Tibial artery (tissue), 4 donors: ENCODE measurements around the gene FUT7.

Experiments
- DNase-seq, 2 donors: peaks; one replicate each; pipeline ENCODE4 v3.0.0-alpha.2; 2019
- H3K27ac ChIP-seq, 2 donors: fragments of 200-600 bp; sonication (generic) in 1 of 2; 1 replicate in 1 of 2; 2 replicates in 1 of 2; pipeline ENCODE4 v1.5.1; 2018 to 2019; ENCODE audit warnings: mild to moderate bottlenecking in 1 of 2
- H3K27me3 ChIP-seq, 2 donors: fragments of 200-600 bp; sonication (generic) in 1 of 2; one replicate each; pipeline versions ENCODE4 v1.5.1 to v1.6.0; 2016 to 2019
- H3K36me3 ChIP-seq, 3 donors: fragments of 200-600 bp; sonication (generic) in 2 of 3; one replicate each; pipeline ENCODE4 v1.5.1; 2016 to 2019; ENCODE audit warnings: mild to moderate bottlenecking in 2 of 3
- H3K4me1 ChIP-seq, 4 donors: fragments of 200-600 bp; sonication (generic) in 2 of 4; 1 replicate in 3 of 4; 2 replicates in 1 of 4; pipeline ENCODE4 v1.5.1; 2016 to 2019
- H3K4me3 ChIP-seq, 2 donors: fragments of 200-600 bp; sonication (generic) in 1 of 2; 1 replicate in 1 of 2; 2 replicates in 1 of 2; pipeline ENCODE4 v1.5.1; 2018 to 2019; ENCODE audit warnings: mild to moderate bottlenecking in 2 of 2
- H3K9me3 ChIP-seq, 3 donors: fragments of 200-600 bp; sonication (generic) in 1 of 3; one replicate each; pipeline ENCODE4 v1.5.1; 2016 to 2019
- intact Hi-C: fragments of 100-400 bp; cut with DNase I; formaldehyde crosslinking; loops from one replicate; pipeline ENCODE4 v1.15.0; 2023; ENCODE audit warnings: low total_unique reads
- TF ChIP-seq, protein P1 (sequence below), 2 experiments: fragments of 200-600 bp in 1 of 2; fragments of 450-650 bp in 1 of 2; IDR thresholded peaks; one replicate each; pipeline ENCODE4 v1.5.1; 2017 to 2019; ENCODE audit warnings: antibody characterized with exemption in 2 of 2, mild to moderate bottlenecking in 1 of 2, moderate library complexity in 1 of 2

FUT7 gene

DNA sequence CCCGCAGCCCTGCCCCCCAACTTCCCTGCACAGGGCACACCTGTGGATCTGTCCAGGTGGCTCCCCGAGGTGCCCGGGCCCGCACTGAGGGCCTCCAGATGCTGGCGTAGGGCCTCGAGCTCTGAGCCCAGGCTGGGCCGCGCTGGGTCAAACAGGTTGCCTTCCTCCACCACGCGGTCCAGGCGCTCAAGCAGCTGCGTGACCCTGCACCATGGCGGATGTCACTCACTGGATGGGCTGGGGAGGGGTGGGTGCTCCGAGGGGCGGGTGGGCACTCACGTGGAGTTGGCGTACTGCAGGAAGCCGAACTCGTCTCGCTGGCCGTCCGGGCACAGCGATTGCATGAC is 9.3 kb downstream of the FUT7 start:
- Histone ChIP-seq H3K27ac (no peak overlapping the region), H3K9me3 (no peaks in the 10 kb centered on the region), H3K27me3 (no peaks in the 10 kb centered on the region), H3K4me3 (no peak overlapping the region), H3K4me1 (peaks cover 0 to 23% (median 13%) of the 10 kb centered on the region in 4 donors), H3K36me3 (peaks cover 4 to 32% (median 6%) of the 10 kb centered on the region in 3 donors)
- no peak for DNase-seq
- intact Hi-C loops = no loop called here
- TF ChIP-seq, protein P1, sequence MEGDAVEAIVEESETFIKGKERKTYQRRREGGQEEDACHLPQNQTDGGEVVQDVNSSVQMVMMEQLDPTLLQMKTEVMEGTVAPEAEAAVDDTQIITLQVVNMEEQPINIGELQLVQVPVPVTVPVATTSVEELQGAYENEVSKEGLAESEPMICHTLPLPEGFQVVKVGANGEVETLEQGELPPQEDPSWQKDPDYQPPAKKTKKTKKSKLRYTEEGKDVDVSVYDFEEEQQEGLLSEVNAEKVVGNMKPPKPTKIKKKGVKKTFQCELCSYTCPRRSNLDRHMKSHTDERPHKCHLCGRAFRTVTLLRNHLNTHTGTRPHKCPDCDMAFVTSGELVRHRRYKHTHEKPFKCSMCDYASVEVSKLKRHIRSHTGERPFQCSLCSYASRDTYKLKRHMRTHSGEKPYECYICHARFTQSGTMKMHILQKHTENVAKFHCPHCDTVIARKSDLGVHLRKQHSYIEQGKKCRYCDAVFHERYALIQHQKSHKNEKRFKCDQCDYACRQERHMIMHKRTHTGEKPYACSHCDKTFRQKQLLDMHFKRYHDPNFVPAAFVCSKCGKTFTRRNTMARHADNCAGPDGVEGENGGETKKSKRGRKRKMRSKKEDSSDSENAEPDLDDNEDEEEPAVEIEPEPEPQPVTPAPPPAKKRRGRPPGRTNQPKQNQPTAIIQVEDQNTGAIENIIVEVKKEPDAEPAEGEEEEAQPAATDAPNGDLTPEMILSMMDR (IDR thresholded peaks at IDR 0.05) = no peak

DNA sequence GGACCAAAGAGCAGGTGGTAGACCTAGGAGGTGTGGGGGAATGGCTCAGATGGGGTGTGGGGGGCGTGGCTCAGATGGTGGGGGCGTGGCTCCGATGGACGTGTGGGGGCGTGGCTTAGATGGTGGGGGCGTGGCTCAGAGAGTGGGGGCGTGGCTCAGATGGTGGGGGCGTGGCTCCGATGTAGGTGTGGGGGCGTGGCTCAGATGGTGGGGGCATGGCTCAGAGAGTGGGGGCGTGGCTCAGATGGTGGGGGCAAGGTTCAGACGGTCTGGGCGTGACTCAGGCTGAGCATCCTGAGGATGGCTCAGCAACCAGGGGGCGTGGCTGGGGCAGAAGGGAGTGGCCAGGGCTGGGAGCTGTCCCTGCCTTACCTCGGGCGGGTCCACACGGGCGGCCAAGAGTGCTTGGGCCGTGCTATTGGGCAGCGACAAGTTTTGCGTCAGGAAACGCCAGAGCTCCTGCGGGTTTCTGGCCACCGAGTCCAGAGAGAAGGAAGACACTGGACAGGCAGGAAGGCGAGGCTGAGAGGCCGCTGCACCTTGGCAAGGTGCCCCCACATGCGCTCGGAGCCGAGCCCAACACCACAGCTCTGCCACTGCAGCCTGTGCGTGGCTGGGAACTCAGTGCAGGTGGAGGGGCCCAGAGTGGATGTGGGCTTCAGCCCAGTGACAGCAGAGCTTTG is 9.8 kb downstream of the FUT7 start:
- Histone ChIP-seq H3K27ac (no peak overlapping the region), H3K4me3 (no peak overlapping the region), H3K4me1 (peaks cover 0 to 18% (median 8%) of the 10 kb centered on the region in 4 donors), H3K27me3 (no peaks in the 10 kb centered on the region), H3K36me3 (peaks cover 9 to 37% (median 11%) of the 10 kb centered on the region in 3 donors), H3K9me3 (no peaks in the 10 kb centered on the region)
- TF ChIP-seq, protein P1 (IDR thresholded peaks at IDR 0.05) = no peak
- intact Hi-C loops = no loop called here
- no peak for DNase-seq

DNA sequence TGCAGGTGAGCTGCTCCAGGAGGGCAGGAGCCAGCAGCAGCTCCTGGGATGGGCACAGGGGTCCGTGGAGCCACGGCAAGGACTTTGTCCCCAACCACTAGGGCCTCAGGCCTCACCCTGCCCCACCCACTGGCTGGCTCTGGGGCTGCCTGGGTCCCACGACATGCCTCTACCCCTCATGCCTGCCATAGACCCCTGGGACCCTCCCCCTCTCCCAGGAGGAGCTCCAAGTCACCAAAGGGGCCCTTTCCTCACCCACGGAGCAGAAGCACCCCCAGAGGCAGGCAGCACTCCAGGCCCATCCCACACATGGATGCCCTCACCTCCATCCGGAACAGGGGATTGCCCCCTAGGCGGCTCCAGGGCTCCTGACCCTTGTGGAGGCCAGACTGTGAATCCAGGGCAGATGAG is 10.3 kb downstream of the FUT7 start:
- intact Hi-C loops = no loop called here

DNA sequence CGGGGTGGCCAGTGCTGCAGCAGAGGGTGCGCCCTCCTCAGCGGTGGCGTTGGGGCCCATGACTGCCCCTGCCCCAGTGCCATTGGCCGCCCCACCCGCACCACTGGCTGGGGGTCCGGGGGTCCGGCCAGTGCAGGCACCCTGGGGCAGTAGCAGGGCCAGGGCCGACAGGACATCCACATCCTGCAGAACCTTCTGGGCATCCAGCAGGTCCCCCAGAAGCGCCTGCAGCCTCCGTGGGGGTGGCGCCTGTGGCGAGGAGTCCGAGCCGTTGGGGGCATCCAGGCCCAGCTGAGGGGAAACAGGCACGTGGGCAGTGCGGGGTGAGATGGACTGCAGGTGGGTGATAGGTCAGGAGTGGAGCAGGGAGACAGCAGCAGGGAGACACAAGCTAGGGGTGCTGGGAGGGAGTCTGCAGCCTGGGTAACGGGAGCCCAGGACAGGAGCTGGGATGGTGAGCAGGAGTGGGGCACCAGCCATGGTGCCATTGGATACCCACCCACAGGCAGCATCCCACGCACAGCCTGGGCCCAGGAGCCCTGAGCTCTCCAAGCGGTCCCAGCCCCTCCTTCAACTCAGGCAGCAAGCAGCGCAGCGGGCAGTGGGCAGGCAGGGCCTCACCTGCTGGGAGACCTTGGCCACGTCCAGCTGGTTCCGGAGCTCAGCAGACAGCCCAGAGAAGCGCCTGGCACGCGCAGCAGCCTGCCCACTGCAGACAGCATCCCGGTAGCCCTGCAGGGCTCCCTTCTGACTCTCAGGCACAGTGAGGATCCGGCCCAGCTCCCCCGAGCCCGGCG is 10.9 kb downstream of the FUT7 start:
- Histone ChIP-seq H3K36me3 (peaks cover 13 to 49% (median 22%) of the 10 kb centered on the region in 3 donors), H3K27me3 (no peaks in the 10 kb centered on the region), H3K4me1 (peaks cover 0 to 7% (median 0%) of the 10 kb centered on the region in 4 donors), H3K4me3 (no peak overlapping the region), H3K27ac (no peak overlapping the region), H3K9me3 (no peaks in the 10 kb centered on the region)
- TF ChIP-seq, protein P1 (IDR thresholded peaks at IDR 0.05) = no peak
- no peak for DNase-seq
- intact Hi-C loops = no loop called here

More for the DNA sequence above, 10.3 kb downstream of the FUT7 start:
- Histone ChIP-seq H3K27me3 (no peaks in the 10 kb centered on the region), H3K36me3 (peaks cover 12 to 43% (median 16%) of the 10 kb centered on the region in 3 donors), H3K4me1 (peaks cover 0 to 13% (median 2%) of the 10 kb centered on the region in 4 donors), H3K27ac (no peak overlapping the region), H3K4me3 (no peak overlapping the region), H3K9me3 (no peaks in the 10 kb centered on the region)
- TF ChIP-seq, protein P1 (IDR thresholded peaks at IDR 0.05) = no peak
- DNase-seq = no peak

DNA sequence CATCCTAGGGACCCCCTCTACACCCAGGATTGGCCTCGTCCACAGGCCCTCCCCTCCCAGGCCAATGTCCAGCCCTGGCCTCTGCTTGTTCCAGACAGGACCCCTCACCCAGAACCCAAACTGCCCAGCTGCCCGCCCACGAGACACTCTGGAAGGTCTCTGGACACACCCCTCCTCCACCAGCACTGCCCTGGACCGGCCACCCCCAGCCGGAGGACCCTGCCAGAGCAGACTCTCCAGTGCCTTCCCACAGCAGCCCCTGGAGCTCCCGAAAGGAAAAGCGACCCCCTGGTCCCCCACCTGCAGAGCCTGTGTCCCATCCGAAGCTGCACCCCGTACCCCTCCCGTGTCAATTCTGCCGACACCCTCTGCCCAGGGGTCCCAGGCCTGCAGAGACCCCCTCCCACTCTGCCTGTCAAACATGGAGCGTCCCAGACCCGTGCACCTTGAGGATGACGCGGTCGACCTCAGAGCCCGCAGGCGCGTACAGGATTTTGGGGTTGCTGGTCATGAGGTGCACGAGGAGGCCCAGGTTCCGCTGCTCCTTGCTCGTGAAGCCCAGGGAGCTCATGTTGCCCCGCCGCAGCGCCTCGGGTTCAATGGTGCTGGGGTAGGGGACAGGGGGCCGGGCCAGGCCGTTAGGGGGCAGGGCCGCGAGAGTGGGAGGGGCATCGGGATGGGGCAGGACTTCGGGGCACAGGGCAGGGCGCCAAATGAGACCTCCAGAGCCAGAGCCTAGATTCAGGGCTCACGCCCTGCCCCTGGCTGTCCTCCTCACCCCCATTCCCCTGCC is 11.8 kb downstream of the FUT7 start:
- H3K9me3 ChIP-seq = no peaks in the 10 kb centered on the region
- no peaks in the 10 kb centered on the region for H3K4me1 ChIP-seq
- DNase-seq = no peak
- no peak overlapping the region for H3K4me3 ChIP-seq
- peaks cover 22 to 58% (median 31%) of the 10 kb centered on the region in 3 donors for H3K36me3 ChIP-seq
- H3K27me3 ChIP-seq = no peaks in the 10 kb centered on the region
- intact Hi-C loops = no loop called here
- H3K27ac ChIP-seq = no peak overlapping the region
- TF ChIP-seq, protein P1 (IDR thresholded peaks at IDR 0.05) = no peak
